Progenitor cell of endocrine pancreas (in vitro differentiated cells): Measurements from ENCODE around the gene NBAS. TPM values are rescaled to one million over a fixed set of nuclear protein-coding genes. Genes with fewer than 3 reads are reported as not detected.

ENCODE experiments used
- DNase-seq: peaks from one replicate; pipeline ENCODE4 v3.0.0; 2021; ENCODE audit warnings: low spot score; ENCODE audit not compliant: unreplicated experiment
- H3K27ac Mint-ChIP-seq: 2 replicates; pipeline ENCODE4 v1.8.0; 2021; ENCODE audit warnings: mild to moderate bottlenecking, moderate library complexity, mixed read lengths
- H3K27me3 Mint-ChIP-seq: 2 replicates; pipeline ENCODE4 v1.8.0; 2021; ENCODE audit warnings: mixed read lengths
- H3K36me3 Mint-ChIP-seq: 2 replicates; pipeline ENCODE4 v1.8.0; 2022; ENCODE audit warnings: mixed read lengths; ENCODE audit not compliant: insufficient read depth
- H3K4me1 Mint-ChIP-seq: 2 replicates; pipeline ENCODE4 v1.8.0; 2021; ENCODE audit warnings: low read depth, mixed read lengths
- H3K4me3 Mint-ChIP-seq: 2 replicates; pipeline ENCODE4 v1.8.0; 2021; ENCODE audit warnings: low read depth, mild to moderate bottlenecking, moderate library complexity, mixed read lengths
- H3K9me3 Mint-ChIP-seq: 2 replicates; pipeline ENCODE4 v1.8.0; 2021; ENCODE audit warnings: low read depth, mixed read lengths
- CTCF ChIP-seq: fragments of 200-600 bp; sonication (generic); IDR thresholded peaks from one replicate; pipeline ENCODE4 v1.5.0; 2021; ENCODE audit warnings: antibody characterized with exemption, mild to moderate bottlenecking; ENCODE audit not compliant: unreplicated experiment
- total RNA-seq: library from RNA; stranded (reverse); gene quantifications from 2 replicates; pipeline ENCODE4 v1.2.1, GENCODE V29; 2021

Gene NBAS
- total RNA-seq, 1 donor from 2014 or later = 63.0 TPM

GRCh38 chr2:15480552-15480951 is 80.6 kb downstream of the NBAS start:
- H3K36me3 Mint-ChIP-seq = peaks cover 24% of the 10 kb centered on the region
- TF ChIP-seq CTCF = no peak
- no peaks in the 10 kb centered on the region for H3K4me1 Mint-ChIP-seq
- H3K9me3 Mint-ChIP-seq = no peaks in the 10 kb centered on the region
- DNase-seq = no peak
- H3K27me3 Mint-ChIP-seq = no peaks in the 10 kb centered on the region
- H3K4me3 Mint-ChIP-seq = no peak overlapping the region
- H3K27ac Mint-ChIP-seq = no peak overlapping the region

- TF ChIP-seq CTCF = no peak
- DNase-seq = no peak
- no peak overlapping the region for H3K4me3 Mint-ChIP-seq
- peaks cover 19% of the 10 kb centered on the region for H3K36me3 Mint-ChIP-seq
- peaks cover 3% of the 10 kb centered on the region for H3K4me1 Mint-ChIP-seq
- peaks cover 4% of the 10 kb centered on the region for H3K9me3 Mint-ChIP-seq
- no peaks in the 10 kb centered on the region for H3K27me3 Mint-ChIP-seq
- H3K27ac Mint-ChIP-seq = no peak overlapping the region
Measured at GRCh38 chr2:15472876-15473275, 88.3 kb downstream of the NBAS start.

- DNase-seq = no peak
- TF ChIP-seq CTCF = no peak
- Mint-ChIP-seq H3K27ac (peak overlapping the region; percentile 37), H3K4me1 (peaks cover 3% of the 10 kb centered on the region), H3K27me3 (no peaks in the 10 kb centered on the region), H3K4me3 (no peak overlapping the region), H3K9me3 (peaks cover 4% of the 10 kb centered on the region), H3K36me3 (peaks cover 19% of the 10 kb centered on the region)
Measured at GRCh38 chr2:15472133-15472532, 89.0 kb downstream of the NBAS start.

- no peak for TF ChIP-seq CTCF
- Mint-ChIP-seq H3K4me1 (peaks cover 3% of the 10 kb centered on the region), H3K27ac (no peak overlapping the region), H3K36me3 (peaks cover 19% of the 10 kb centered on the region), H3K9me3 (peaks cover 4% of the 10 kb centered on the region), H3K4me3 (no peak overlapping the region), H3K27me3 (no peaks in the 10 kb centered on the region)
- no peak for DNase-seq
Measured at GRCh38 chr2:15471606-15472005, 89.5 kb downstream of the NBAS start.

- no peak overlapping the region for H3K4me3 Mint-ChIP-seq
- DNase-seq = no peak
- TF ChIP-seq CTCF = no peak
- H3K4me1 Mint-ChIP-seq = peaks cover 5% of the 10 kb centered on the region
- no peaks in the 10 kb centered on the region for H3K27me3 Mint-ChIP-seq
- H3K9me3 Mint-ChIP-seq = no peaks in the 10 kb centered on the region
- H3K27ac Mint-ChIP-seq = no peak overlapping the region
- peaks cover 25% of the 10 kb centered on the region for H3K36me3 Mint-ChIP-seq
Measured at GRCh38 chr2:15460112-15460620, 101.0 kb downstream of the NBAS start.
